Left hindlimb (tissue), 1 donor: ENCODE measurements around the gene SOD2.
A peak's percentile ranks its signal among the peaks of the same experiment; 100 is the strongest.
"Not testable (repeated sequence)": the region's sequence is repeated elsewhere in the genome, so short reads cannot be mapped to it uniquely, and the experiment has no call there.

Experiments
- DNase-seq: peaks from one replicate; pipeline ENCODE4 v3.0.0-alpha.2; 2018

SOD2 gene

DNA sequence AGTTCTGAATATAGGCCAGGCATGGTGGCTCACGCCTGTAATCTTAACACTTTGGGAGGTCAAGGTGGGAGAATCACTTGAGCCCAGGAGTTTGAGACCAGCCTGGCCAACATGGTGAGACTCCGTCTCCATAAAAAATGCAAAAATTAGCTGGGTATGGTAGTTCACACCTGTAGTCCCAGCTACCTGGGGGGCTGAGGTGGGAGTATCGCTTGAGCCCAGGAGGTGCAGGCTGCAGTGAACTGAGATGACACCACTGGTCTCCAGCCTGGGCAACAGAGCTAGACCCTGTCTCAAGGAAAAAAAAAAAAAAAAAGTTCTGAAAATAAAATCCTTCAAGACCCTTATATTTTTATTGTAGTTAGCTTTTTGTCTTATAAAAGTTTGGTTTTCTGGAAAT is 22.6 kb upstream of the SOD2 start:
- no peak for DNase-seq

DNA sequence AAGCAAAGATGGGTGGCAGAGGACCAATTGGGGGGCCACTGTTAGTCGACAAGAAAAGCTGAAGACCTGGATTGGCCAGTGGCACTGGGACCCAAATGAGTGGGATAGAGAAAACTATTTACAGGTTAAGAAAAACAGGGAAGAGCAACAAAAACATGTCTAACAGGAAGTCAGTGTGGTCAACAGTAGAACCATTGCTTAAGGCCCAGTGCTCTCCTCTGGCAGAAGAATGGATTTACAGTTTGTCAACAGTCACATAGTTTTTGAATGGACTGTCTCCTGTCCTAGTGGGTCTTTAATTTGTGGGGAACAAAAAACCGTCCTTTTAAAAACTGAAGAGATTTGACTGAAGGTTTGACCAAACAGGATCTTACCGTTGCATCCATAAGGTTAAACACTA is 22.1 kb upstream of the SOD2 start:
- DNase-seq = no peak

DNA sequence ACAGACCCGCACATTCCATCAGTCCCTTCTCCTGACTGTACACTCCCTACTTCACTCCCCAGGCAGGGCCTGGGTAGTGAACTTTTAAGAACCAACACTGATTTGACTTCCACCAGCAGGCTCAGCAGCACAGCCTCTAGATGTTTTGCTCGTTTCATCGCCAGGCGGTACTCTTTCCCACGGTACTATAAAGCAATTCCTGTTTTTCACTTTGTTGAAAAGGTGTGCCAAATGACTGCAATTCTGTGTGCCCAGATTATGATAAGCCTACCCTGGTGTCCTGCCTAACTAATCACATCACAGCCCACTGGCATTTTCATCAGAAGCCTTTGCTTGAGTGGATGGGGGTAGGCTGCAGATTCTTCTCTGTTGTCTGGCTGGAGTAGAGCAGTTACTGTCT is 21.4 kb upstream of the SOD2 start:
- no peak for DNase-seq

DNA sequence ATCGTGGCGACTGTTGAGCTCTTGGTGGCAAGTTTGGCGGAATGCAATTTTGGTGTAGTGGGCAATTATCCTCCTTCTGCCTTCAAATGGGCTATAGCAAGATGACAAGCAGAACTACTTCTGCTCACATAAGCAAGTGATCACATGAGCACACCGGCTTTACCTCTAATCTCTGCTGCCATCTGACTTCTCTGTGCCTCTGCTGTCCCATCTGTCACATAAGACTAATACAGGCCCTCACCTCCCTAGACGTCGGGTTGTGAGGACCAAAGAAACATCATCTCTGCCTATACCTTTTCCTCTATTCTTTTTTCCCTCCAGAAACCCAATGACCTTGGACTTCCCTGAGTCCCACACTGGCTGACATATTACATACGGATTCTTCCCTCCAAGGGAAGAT is 20.9 kb upstream of the SOD2 start:
- DNase-seq = no peak

DNA sequence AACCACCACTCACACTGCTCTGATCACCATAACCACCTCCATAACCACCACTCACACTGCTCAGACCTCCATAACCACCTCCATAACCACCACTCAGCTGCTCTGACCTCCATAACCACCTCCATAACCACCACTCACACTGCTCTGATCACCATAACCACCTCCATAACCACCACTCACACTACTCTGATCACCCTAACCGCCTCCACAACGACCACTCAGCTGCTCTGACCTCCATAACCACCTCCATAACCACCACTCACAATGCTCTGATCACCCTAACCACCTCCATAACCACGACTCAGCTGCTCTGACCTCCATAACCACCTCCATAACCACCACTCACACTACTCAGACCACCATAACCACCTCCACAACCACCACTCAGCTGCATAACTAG is 19.3 kb upstream of the SOD2 start:
- not testable (repeated sequence) for DNase-seq

DNA sequence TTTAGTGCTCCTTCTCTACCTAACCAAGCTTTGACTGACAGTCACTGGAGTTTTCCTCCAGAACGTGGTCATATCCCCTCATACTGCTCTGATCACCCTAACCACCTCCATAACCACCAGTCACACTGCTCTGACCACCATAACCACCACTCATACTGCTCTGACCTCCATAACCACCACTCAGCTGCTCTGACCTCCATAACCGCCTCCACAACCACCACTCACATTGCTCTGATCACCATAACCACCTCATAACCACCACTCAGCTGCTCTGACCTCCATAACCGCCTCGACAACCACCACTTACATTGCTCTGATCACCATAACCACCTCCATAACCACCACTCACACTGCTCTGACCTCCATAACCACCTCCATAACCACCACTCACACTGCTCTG is 17.6 kb upstream of the SOD2 start:
- DNase-seq = not testable (repeated sequence)

DNA sequence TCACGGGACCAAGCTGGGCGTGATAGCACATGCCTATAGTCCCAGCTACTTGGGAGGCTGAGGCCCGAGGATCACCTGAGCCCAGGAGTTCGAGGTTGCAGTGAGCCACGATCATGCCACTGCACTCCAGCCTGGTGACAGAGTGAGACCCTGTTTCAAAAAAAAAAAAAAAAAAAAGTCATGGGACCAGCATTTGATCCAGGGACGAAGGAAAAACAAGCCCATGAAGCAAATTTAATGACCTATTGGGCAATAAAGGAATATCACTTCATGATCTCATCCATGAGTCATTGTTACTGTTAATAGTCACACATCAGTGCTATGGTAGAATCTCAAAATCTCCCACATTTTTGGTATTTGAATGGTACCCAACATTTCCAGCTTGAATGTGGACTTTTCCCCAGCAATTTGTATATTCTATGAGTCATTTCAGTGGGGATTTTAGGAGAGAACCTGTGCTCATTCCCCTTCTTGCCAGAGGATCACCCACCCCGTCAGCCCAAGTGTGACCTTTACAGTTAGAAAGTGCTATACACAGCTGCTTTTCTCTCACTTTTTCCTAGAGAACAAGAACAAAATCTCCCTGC is 8.5 kb upstream of the SOD2 start:
- no peak for DNase-seq

DNA sequence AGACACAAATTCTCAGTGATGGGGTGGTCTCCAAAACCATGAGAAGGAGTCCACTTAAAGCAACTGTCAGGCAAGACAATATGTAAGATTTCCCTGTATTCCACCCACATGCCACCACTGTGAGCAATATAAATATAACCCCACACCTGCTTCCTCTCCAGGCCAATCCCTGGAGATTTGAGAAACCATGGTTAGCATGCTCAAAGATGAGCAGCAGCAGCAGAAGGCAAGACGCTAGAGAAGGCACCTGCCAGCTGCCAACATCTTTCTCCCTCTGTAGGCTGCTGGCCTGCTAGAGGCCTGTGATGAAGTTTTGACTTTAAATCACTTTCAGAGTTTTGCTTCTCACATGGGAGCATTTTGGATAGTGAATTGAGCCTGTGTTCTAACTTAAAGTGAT is 7.9 kb upstream of the SOD2 start:
- DNase-seq = no peak

DNA sequence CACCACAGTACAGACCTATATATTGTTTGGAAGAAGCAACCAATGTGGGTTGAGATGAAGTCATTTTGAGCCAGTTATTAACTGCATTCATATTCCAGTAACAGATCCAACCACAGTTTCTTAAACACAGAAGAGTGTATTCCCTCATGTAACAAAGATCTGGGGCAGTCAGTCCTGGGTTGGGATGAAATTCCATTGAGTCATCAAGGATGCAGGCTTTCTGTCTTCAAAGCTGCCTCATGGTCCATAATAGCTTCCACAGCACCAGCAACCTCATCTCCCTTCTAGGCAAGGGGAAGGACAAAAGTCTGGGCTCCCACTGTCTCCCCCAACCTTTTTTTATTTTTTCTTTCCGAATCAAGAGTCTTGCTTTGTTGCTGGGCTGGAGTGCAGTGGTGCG is 2.9 kb upstream of the SOD2 start:
- no peak for DNase-seq

DNA sequence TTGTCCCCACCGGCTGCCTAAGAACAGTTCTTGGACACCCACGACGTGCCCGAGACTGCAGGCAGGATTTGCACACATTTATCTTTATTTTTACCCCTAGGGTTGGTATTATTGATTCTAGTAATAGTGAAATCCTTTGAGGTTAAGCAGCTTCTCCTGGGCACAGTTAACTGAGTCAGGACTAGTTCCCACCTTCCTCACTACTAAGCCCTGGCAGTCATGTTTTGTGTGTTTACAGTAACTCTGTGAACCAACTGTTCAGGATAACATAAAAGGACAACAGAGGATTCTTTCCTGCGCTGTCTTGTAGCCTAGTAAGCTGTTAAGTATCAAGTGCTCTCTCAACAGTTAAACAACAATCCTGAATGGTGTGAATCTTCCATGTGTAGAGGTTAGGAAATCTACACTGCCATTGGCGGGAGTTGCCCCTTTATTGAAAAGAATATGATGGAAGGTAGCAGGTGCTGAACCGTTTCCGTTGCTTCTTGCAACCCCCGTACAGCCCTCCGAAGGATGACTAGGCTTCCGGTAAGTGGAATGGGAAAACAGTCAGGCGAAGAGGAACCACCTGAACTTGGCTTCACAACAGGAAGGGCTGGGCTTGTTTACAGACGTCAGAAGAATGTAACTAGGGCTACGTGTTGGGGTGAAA is 979 bp upstream of the SOD2 start:
- no peak for DNase-seq

DNA sequence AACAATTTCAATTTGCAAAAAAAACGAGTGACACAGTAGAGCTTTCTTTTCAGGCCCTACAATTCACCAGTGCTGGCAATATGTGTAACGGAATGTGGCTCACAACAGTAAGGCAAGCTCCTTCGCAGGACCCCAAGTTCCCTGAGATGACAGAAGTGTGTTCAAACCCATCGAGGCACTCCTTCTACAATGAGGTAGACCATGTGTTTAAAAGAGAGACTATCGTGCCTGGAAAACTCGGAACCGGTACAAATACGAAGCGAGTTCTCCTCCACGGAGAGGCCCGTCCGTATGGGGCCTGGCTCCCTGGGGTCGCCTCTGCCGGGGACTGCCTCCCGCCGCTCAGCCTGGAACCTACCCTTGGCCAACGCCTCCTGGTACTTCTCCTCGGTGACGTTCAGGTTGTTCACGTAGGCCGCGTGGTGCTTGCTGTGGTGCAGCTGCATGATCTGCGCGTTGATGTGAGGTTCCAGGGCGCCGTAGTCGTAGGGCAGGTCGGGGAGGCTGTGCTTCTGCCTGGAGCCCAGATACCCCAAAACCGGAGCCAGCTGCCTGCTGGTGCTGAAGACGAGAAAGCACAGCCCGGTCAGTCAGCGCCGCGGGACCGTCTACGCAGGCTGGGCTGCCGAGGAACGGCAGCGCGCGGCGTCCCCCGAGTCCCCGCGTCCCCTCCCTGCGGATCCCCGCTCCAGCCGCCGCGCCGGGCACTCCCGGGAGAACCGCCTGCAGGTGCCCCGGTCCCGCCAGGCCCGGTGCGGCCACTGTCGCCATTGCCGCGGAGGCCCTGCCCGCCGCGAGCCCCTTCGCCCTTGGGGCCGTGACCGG is 526 bp downstream of the SOD2 start:
- peak; percentile 69 for DNase-seq

DNA sequence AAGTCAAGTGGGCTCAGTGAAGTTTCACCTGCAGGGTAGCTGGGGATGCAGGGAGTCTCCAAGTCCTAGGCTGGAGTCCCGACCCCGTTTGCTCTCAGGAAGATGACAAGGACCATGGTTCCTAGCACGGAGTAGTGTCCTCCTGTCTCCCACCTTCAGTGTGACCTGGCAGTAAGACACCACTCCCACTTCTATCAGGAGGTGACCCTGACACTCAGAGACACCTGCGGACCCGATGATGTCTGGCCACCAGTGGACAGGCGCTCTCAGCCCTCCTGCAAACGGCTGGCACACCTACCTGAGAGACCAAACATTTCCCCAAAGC is 1.1 kb downstream of the SOD2 start:
- DNase-seq = no peak

DNA sequence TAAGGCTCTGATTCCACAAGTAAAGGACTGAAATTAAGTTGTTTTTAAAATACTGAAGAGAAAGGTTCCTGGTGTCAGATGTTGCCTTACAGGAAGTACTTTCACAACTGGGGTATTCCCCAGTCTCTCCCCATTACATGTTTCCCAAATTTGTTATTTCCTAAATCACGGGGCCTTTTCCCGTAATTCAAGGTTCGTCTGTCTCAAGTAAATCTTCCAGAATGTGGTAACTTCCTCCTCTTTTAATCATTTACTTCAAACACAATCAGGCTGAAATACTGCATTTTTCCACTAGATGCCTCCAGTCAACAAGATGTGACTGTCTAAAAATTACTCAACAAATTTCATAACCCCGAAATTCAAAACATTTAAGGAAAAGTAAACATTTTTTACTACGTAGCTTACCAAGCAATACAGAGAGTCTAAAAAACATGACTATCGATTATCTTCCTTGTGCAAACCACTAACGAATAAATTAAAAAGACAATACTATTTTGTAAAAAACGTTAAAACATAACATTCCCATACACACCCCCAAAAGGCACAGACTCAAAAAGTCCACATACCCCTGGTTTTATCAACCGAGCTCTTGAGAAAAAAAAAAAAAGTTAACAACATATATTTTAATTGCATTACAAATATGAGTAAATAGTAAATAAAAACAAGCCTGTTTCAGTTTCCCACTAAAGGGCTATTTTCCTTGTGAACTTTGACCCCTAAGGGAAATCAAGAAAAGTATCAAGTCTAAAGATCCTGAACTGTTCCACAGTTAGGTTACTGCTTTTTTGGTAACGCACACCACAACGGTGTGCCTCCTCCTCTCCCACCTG is 1.7 kb downstream of the SOD2 start:
- no peak for DNase-seq

DNA sequence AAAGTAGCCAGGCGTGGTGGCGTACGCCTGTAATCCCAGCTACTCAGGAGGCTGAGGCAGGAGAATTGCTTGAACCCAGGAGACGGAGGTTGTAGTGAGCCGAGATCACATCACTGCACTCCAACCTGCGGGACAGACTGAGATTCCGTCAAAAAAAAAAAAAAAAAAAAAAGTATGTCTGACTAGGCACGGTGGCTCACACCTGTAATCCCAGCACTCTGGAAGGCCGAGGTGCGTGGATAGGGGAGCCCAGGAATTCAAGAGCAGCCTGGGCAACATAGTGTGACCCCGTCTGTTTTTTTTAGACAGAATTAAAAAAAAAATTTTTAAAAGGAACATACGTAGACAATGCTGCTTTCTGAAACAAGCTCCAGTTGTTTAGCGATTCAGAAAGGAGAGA is 2.9 kb downstream of the SOD2 start:
- DNase-seq = not testable (repeated sequence)

DNA sequence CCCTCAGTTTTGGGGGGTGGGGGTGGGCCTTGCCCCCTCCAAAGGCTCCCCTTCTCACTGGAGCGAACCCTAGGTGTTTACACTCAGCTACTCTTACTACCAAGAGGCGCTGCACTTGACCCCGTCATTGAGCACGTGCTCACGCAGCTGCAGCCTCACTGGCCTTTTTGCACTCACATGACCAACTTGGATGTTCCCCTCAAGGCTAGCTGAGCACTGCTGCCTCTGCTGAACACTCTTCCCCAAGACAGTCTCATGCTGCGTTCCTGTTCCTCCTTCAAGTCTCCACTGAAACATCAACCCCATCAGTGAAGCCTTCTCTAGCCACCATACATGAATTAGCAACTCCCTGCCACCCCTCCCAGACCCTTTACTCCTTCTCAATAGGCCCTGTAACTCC is 4.0 kb downstream of the SOD2 start:
- DNase-seq = no peak

DNA sequence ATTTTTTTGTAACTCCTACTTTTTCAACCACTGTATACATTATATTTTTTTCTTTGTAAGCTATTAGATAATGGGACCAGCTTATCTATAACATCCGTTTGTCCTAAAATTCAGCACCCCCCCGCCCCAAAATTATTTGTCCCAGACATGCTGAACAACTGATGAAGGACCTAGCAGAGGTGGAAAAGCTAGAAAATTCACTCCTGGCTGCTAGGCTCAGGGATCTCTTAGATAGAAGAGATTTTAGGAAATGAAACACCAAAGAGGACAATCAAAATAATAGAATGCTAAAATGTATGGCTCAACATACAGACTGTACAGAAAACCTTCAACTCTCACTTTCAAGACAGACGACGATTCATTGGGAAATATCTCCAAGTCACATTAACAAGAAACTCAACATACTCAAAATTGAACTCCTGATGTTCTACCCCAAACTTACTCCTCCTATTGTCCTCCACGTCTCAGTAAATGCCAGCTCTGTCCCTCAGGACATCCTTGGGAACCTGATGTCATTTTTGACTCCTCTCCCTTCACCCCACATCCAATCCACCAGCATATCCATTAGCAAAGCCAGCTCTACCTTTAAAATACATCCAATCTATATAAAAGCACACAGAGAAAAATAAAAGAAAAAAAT is 4.7 kb downstream of the SOD2 start:
- no peak for DNase-seq

DNA sequence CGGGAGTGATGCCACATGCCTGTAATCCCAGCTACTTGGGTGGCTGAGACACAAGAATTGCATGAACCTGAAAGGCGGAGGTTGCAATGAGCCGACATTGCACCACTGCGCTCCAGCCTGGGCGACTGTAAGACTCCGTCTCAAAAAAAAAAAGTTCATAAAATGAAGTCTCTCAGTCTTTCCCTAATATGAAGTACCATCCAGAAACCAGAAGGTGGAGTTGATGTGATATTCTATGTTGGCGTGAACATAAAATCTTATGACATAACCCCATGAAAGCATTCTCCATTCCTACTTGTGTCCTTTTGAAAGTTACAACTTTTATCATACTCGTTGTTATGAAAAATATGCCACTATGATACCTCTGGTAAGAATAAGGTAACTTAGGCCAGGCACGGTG is 5.7 kb downstream of the SOD2 start:
- DNase-seq = no peak

DNA sequence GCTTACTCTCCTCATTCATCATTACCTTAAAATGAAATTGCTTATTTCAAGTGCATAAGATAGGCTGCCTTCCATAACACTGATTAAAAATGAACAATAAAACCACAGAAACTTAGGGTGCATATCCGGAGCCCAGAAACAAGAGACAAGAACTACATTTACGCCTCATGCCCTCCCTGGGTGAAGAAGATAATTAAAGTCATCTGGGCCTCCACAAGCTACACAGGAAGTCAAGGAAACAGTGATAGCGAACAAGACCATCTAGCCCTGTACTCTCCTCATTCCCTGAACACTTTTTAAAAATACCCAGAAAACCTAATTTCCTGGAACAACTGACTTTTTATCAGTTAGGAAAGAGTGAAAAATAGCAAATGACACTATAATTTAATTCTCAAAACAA is 6.3 kb downstream of the SOD2 start:
- no peak for DNase-seq

DNA sequence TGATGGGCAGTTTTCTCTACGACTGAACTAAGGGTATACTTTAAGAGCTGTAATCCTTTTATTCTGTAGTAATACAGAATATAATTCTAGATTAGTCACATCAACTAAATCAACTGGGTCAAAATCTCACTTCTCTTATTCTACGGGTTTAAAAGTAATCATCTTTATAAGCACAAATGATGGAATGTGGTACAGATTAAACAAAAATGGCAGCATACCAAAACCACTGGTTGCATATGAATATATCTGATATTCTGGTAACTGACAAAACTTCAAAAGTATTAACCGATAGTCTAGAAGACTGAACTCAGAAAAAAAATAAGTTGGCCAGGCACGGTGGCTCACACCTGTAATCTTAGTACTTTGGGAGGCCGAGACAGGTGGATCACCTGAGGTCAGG is 7.0 kb downstream of the SOD2 start:
- no peak for DNase-seq

DNA sequence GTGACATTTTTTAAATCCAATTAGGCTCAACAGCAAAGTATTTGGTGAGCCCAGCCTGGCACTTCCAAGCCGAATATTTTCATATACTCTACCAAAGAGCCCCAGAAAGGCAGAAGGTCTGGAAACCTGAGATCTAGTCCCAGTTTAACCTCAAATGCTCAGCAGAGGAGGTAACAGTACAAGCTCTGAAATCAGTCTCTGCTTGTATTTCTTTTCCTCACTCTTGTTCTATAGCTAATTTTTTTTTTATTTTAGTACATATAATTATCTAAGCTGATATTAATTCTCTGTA is 9.1 kb downstream of the SOD2 start:
- DNase-seq = no peak

DNA sequence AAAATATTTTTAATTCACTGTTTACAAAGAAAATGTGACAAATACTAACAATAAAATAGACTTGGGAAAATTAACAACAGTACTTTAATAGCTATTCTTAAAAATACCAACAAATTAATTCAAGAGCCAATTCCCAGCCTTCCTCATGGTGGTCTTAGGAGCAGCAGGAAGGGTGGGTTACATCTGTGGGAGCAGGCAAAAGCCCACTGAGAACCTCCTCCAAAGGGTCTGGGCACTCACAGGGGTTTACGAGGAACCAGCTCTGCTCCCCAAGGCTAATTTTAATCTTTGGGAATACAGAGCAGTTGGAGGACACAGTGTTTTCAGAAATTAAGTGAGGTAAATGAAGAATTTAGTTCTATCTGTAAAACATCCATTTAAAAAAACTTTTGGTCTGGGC is 10.2 kb downstream of the SOD2 start:
- no peak for DNase-seq

DNA sequence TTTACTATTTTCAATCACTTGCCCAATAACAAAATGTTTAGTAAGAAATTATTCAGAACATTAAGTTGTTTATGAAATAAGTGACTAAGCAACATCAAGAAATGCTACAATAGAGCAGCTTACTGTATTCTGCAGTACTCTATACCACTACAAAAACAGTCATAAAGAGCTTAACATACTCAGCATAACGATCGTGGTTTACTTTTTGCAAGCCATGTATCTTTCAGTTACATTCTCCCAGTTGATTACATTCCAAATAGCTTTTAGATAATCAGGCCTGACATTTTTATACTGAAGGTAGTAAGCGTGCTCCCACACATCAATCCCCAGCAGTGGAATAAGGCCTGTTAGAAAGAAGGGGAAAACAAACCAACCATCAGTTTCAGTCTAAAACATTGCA is 10.7 kb downstream of the SOD2 start:
- DNase-seq = no peak

DNA sequence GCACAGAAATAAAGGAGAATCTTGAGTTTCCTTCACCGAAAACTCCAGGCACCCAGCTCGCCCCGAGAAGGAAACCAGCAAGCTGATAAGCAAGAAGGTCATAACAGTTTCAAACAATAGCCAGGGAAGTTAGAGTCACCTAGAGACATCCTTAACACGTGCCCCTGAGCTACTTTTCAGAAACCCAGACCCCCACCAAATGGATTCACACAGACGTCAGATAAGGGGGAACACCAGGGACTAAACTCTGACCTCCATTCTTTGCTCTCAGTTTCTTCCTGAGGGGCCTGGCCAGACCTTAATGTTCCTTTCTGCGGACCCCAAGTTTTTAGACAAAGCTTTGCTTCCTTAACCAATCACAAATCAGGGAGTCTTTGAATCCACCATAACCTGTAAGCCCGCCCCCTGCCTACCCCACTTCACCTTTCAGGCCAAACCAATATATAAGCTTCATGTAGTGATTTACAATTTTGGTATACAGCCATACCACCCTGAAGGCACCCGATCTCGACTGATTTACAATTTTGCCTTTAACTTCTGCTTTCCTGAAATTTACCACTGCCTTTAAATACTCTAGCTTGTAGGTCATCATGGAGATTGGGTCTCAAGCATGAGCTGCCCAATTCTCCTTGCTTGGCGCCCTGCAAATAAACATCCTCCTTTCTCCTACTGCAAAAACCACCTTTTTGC is 11.7 kb downstream of the SOD2 start:
- DNase-seq = no peak
